OCI-M1 (cell line): ENCODE results near the gene C16orf78.
"Not testable (repeated sequence)": the region's sequence is repeated elsewhere in the genome, so short reads cannot be mapped to it uniquely, and the experiment has no call there.

Experiments
- DNase-seq: peaks from one replicate; lab custom pipeline; 2025; lab: John Stamatoyannopoulos, UW

Gene C16orf78

GRCh38 chr16:49349446-49350168 is 24.0 kb upstream of the C16orf78 start:
- DNase-seq, result no peak

GRCh38 chr16:49350265-49351095 is 23.1 kb upstream of the C16orf78 start:
- peak; percentile 41 for DNase-seq

GRCh38 chr16:49351096-49351487 is 22.5 kb upstream of the C16orf78 start:
- DNase-seq, result no peak

GRCh38 chr16:49352892-49353291 is 20.7 kb upstream of the C16orf78 start:
- DNase-seq, result no peak

- no peak for DNase-seq
These were observed 19.9 kb upstream of the C16orf78 start for GRCh38 chr16:49353680-49354079.

GRCh38 chr16:49354101-49354500 is 19.5 kb upstream of the C16orf78 start:
- DNase-seq, result no peak

GRCh38 chr16:49354991-49355390 is 18.6 kb upstream of the C16orf78 start:
- DNase-seq, result no peak

GRCh38 chr16:49355933-49356665 is 17.5 kb upstream of the C16orf78 start:
- DNase-seq, result no peak

GRCh38 chr16:49356728-49357488 is 16.7 kb upstream of the C16orf78 start:
- no peak for DNase-seq

- no peak for DNase-seq
These were observed 14.0 kb upstream of the C16orf78 start for GRCh38 chr16:49359591-49359990.

- not testable (repeated sequence) for DNase-seq
These were observed 11.9 kb upstream of the C16orf78 start for GRCh38 chr16:49361731-49362130.

- DNase-seq, result no peak
These were observed 11.4 kb upstream of the C16orf78 start for GRCh38 chr16:49362230-49362629.

- DNase-seq, result no peak
These were observed 7.7 kb upstream of the C16orf78 start for GRCh38 chr16:49365711-49366509.

GRCh38 chr16:49366669-49367068 is 6.9 kb upstream of the C16orf78 start:
- no peak for DNase-seq

- DNase-seq, result no peak
These were observed 3.7 kb upstream of the C16orf78 start for GRCh38 chr16:49369651-49370611.

- DNase-seq, result no peak
These were observed 2.6 kb downstream of the C16orf78 start for GRCh38 chr16:49376206-49376605.

GRCh38 chr16:49377196-49377755 is 3.7 kb downstream of the C16orf78 start:
- DNase-seq, result no peak

GRCh38 chr16:49378238-49378637 is 4.6 kb downstream of the C16orf78 start:
- DNase-seq, result no peak

GRCh38 chr16:49378816-49379215 is 5.2 kb downstream of the C16orf78 start:
- no peak for DNase-seq

- DNase-seq, result peak; percentile 0
These were observed 9.3 kb downstream of the C16orf78 start for GRCh38 chr16:49382916-49383315.
